IPS-NIHi11 (cell line): ENCODE measurements around the gene HSD17B8.
A peak's percentile ranks its signal among the peaks of the same experiment; 100 is the strongest.
"Not testable (repeated sequence)": the region's sequence is repeated elsewhere in the genome, so short reads cannot be mapped to it uniquely, and the experiment has no call there.

Source experiments
- DNase-seq: peaks from one replicate; pipeline ENCODE4 v3.0.0; 2012; ENCODE audit warnings: mixed read lengths, low spot score

Gene HSD17B8

GRCh38 chr6:33206027-33206863 is 1.8 kb downstream of the HSD17B8 start:
- no peak for DNase-seq

DNA sequence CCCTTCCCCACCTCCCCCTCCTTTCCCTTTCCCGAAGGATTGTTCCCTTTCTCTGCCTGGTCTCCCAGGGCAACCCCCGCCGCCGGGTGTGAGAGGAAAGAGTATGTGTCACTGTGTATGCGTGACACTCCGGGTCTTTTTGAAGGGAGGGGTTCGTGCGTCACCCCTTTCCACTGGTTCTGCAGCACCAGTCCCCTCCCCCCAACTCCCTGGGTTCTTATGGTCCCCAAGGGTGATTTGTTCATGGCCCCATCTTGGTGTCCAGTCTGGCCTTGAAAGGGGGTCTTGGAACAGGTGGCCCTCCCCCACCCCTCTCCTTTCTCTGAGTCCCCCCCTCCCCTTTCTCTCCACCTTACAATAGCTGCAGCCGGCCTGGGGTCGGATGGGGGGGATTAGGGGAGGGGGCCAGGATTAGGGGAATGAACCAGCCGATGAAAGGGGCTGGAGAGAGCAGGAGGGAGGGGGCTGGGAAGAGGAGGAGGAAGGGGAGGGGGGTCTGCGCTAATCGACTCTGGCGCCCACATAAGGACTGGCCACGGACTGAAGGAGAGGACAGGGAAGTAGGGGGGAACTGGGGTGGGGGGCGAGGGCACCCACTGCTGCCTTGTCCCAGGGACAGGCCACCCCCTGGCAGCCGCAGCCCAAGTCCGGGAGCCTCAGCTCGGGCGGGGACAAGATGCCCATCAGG is 2.6 kb downstream of the HSD17B8 start:
- DNase-seq = no peak

DNA sequence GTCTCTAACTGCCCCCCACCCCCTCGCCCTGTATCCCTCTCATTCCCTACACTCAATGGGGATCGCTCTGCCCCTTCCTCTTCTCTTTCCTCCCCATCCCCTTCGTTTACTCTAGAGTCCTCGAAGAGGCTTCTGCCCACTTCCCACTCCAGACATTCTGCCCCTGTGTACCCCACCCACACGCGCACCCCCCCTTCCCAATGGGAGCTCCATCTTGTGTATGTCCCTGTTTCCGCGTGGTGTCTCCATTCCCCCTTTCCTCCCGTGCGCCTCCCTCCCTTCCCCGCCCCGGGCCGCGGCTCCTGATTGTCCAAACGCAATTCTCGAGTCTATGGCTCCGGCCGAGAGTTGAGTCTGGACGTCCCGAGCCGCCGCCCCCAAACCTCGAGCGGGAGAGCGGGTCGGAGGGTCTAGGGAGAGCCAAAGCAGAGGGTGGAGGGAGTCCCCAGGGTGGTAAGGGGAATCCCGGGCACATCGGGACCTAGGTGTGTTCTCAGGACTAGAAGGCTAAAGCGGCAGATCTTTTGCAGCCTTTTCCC is 3.2 kb downstream of the HSD17B8 start:
- no peak for DNase-seq

- DNase-seq = peak; percentile 89
These were observed 3.9 kb downstream of the HSD17B8 start, which contains the start of gene RING1 for GRCh38 chr6:33208091-33208967. Gene RING1 (plus strand): TSS chr6:33208500. CDS start chr6:33208823, 323 bp downstream.

DNA sequence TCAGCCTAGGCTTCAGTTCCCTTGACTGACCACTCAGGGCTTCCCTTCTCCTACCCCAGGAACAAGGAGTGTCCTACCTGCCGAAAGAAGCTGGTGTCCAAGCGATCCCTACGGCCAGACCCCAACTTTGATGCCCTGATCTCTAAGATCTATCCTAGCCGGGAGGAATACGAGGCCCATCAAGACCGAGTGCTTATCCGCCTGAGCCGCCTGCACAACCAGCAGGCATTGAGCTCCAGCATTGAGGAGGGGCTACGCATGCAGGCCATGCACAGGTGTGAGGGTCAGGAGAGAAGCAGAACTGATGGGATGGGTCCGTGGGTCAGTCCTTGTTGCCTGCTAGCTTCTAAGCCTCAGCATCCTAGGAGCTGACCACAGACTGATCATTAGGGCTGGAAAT is 5.4 kb downstream of the HSD17B8 start:
- DNase-seq = no peak

GRCh38 chr6:33211136-33211535 is 6.7 kb downstream of the HSD17B8 start:
- no peak for DNase-seq

DNA sequence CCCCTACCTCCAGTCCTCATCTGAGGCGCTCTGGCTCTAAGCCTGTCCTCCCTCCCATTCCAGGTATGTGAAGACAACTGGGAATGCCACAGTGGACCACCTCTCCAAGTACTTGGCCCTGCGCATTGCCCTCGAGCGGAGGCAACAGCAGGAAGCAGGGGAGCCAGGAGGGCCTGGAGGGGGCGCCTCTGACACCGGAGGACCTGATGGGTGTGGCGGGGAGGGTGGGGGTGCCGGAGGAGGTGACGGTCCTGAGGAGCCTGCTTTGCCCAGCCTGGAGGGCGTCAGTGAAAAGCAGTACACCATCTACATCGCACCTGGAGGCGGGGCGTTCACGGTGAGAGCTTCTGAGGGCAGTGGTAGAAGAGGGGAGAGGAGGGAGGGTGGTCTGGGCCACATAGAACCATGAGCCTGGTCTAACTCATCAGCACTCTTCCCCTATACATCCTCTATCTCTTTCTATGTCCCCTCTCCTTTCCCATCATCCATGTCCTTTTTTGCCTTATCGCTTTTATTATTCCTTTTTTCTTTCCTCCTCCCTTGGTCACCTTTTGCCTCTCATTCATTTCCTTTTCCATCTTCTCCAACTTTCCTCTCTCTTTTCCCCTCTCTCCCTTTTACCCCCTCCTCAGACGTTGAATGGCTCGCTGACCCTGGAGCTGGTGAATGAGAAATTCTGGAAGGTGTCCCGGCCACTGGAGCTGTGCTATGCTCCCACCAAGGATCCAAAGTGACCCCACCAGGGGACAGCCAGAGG is 7.4 kb downstream of the HSD17B8 start:
- no peak for DNase-seq

- no peak for DNase-seq
These were observed 8.4 kb downstream of the HSD17B8 start for GRCh38 chr6:33212857-33213165.

DNA sequence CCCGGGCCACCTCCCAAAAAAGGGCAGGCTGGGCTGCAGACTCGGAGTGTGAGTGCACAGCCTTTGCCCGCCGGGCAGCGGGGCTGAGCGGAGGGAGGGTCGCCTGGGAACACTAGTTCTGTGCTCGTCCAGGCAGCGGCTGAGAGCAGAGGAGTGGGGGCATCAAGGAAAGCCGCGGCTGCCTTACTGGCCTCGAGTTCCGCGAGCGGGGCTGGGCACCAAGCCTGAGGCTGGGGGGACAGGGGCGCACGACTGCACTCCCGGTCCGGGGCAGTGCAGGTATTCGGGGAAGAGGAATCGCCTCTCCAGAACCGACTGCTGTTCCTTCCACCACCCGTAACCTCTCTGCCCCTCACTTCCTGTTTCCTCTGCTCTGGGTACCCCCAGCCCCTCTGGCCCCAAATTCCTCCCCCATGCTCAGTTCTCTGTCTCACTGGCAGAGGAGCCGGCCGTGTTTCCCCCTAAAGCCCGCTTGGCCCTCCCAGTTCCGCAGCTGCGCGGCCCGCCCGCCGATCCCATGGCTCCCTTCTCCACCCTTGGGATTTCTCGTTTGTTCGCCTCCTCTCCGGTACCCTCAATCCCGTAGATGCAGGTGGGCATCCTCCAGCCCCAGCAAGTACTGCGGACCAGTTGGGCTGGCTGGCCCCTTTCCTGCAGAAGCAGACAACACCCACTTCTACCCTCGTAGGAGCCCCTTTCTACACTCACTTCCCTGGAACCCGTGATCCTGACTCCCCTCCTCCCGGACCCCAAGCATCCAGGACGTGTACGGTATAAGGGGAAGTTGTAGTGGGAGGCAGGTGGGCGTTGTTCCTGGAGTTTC is 8.9 kb downstream of the HSD17B8 start:
- DNase-seq = peak; percentile 71

GRCh38 chr6:33213989-33214335 is 9.5 kb downstream of the HSD17B8 start:
- no peak for DNase-seq

GRCh38 chr6:33215271-33216116 is 11.0 kb downstream of the HSD17B8 start:
- DNase-seq = no peak

DNA sequence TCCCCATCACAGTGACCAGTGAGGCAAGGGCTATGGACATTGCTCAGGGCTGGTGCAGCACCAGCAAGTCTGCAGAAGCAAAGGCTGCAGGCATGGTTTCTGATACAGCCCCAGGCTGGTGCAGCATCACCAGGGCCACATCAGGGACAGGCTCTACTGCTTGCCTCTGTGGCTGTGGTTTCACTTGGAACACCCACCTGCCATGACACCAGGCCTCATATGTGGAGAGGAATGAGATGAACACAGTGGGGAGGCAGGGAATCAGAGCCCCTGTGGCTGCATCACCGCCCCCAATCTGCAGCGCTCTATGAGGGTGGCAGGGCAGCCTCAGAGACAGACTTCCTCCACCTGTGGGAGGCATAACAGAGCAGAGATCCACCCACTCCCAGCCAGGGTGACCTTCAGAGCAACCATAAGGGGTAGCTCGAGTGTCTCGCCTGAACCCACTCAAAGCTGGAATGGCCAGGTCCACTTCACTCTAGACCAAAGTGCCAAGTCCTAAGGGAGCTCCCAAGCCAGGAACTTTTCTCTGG is 11.7 kb downstream of the HSD17B8 start:
- no peak for DNase-seq

- DNase-seq = no peak
These were observed 12.8 kb downstream of the HSD17B8 start for GRCh38 chr6:33217246-33217645.

DNA sequence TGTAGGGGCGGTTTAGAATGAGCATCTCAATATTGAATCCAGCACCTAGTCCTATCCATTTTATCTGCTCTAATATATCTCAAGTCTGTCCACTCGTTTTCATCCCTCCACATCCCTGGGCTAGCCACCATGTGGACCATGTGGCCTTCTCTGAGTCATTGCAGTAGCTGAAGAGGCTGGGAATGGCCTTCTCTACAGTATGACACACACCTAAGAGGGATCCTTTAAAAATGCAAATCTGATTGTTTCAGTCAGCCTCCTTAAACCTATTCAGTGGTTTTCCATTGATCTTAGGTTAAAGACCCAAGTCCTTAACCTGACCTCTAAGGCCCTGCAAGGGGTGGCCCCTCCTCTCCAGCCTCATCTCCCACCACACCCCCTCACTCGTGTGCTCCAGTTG is 13.2 kb downstream of the HSD17B8 start:
- DNase-seq = no peak

- not testable (repeated sequence) for DNase-seq
These were observed 22.2 kb downstream of the HSD17B8 start for GRCh38 chr6:33226503-33227120.

DNA sequence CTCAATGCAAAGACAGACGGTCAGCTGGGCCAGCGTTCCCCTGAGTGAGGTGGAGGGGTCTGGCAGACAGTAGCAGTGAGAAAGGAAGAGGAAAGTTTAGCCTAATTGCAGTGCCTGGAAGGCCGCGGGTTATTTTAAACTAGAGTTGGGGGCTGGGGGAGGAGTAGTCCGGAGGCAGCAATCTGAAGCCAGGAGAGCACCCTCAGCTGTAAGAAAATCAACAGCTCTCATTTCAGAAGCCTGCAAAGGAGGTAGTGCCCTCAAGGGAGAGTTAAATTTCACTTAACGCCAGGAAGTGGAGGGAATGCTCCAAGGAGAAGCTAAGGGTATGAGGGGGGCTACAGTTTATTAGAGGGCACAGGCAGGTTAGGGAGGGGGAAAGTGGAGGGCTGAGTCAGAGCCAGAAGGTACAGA is 30.8 kb downstream of the HSD17B8 start:
- DNase-seq = no peak

DNA sequence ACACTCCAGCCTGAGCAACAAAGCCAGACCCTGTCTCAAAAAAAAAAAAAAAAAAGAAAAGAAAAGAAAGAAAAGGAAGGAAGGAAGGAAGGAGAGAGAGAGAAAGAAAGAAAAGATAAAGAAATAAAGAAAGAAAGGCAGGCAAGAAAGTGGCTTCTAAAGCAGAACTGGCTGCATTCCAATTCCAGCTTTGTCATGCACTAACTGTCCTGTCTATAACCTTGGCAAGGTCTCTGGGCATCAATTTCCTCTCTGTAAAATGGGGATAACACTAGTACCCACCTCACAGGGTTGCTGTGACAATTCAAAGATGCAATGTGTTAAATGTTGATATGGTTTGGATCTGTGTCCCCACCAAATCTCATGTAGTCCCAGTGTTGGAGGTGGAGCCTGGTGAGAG is 31.9 kb downstream of the HSD17B8 start:
- DNase-seq = no peak

DNA sequence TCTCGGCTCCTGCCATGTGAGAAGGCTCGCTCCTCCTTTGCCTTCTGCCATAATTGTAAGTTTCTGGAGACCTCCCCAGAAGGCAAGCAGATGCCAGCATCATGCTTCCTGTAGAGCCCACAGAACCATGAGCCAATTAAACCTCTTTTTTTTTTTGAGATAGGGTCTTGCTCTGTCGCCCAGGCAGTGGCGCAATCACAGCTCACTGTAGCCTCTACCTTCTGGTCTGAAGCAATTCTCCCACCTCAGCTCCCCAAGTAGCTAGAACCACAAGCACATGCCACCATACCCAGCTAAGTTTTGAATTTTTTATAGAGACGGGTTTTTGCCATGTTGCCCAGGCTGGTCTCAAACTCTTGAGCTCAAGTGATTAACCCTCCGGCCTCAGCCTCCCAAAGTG is 32.4 kb downstream of the HSD17B8 start:
- no peak for DNase-seq

GRCh38 chr6:33237741-33238140 is 33.3 kb downstream of the HSD17B8 start:
- DNase-seq = no peak
